CD4-positive, alpha-beta T cell treated with Interleukin-10 for 1 hour (primary cell): ENCODE results near the gene CFAP90.
A peak's percentile ranks its signal among the peaks of the same experiment; 100 is the strongest.

Source experiments
- DNase-seq: peaks from one replicate; pipeline ENCODE4 v3.0.0-alpha.2; 2020

The CFAP90 gene

GRCh38 chr5:7816535-7816901, 34.4 kb downstream of the CFAP90 start:
- DNase-seq: no peak

GRCh38 chr5:7815892-7816534, 34.9 kb downstream of the CFAP90 start:
- peak; percentile 54 for DNase-seq

- no peak for DNase-seq
These were observed 36.1 kb downstream of the CFAP90 start for GRCh38 chr5:7814816-7815215.

- no peak for DNase-seq
These were observed 37.4 kb downstream of the CFAP90 start for GRCh38 chr5:7813576-7813975.

GRCh38 chr5:7813007-7813406, 37.9 kb downstream of the CFAP90 start:
- DNase-seq: no peak

GRCh38 chr5:7811715-7812114, 39.2 kb downstream of the CFAP90 start:
- DNase-seq: no peak

GRCh38 chr5:7808998-7809397, 41.9 kb downstream of the CFAP90 start:
- no peak for DNase-seq

- DNase-seq: no peak
These were observed 45.6 kb downstream of the CFAP90 start for GRCh38 chr5:7805379-7805778.

- DNase-seq: no peak
These were observed 47.0 kb downstream of the CFAP90 start for GRCh38 chr5:7803937-7804336.

- DNase-seq: no peak
These were observed 48.1 kb downstream of the CFAP90 start for GRCh38 chr5:7802855-7803254.

GRCh38 chr5:7801891-7802614, 48.9 kb downstream of the CFAP90 start:
- DNase-seq: no peak

- DNase-seq: no peak
These were observed 55.6 kb downstream of the CFAP90 start for GRCh38 chr5:7795306-7795705.

GRCh38 chr5:7794823-7795222, 56.1 kb downstream of the CFAP90 start:
- DNase-seq: no peak

- DNase-seq: no peak
These were observed 56.6 kb downstream of the CFAP90 start for GRCh38 chr5:7794311-7794710.

- no peak for DNase-seq
These were observed 57.0 kb downstream of the CFAP90 start for GRCh38 chr5:7793895-7794294.

- no peak for DNase-seq
These were observed 61.4 kb downstream of the CFAP90 start for GRCh38 chr5:7789567-7789966.

GRCh38 chr5:7787770-7788169, 63.2 kb downstream of the CFAP90 start:
- DNase-seq: no peak

- DNase-seq: no peak
These were observed 66.1 kb downstream of the CFAP90 start for GRCh38 chr5:7784683-7785380.

- no peak for DNase-seq
These were observed 69.0 kb downstream of the CFAP90 start for GRCh38 chr5:7781899-7782298.
